Endothelial cell of umbilical vein (primary cell): Measurements from ENCODE around the gene CEP57L1. TPM values are rescaled to one million over a fixed set of nuclear protein-coding genes. Genes with fewer than 3 reads are reported as not detected.

ENCODE experiments used
- BruUV-seq: library from RNA; stranded (reverse); fragments of 400-500 nt; replicated peaks from 2 replicates; lab custom pipeline; 2021; lab: Mats Ljungman, UMichigan
- CTCF ChIA-PET: fragments of 300-600, 350-600 bp; sonication (Branson Sonifier 250); formaldehyde crosslinking; loops from one replicate; lab custom pipeline; 2021; ENCODE audit warnings: antibody characterized with exemption, inconsistent platforms; lab: Charles Lee
- POLR2A ChIA-PET: fragments of 300-600, 350-600 bp; sonication (Branson Sonifier 250); formaldehyde crosslinking; loops from one replicate; lab custom pipeline; 2021; ENCODE audit warnings: antibody characterized with exemption, inconsistent platforms; lab: Charles Lee
- DNase-seq: peaks from one replicate; pipeline ENCODE4 v3.0.0-alpha.2; 2011; ENCODE audit warnings: low read depth, low spot score
- FAIRE-seq: peaks from 2 replicates; lab custom pipeline; 2011; peaks lifted over from hg19 to GRCh38; lab: Jason Lieb, UNC
- H2AFZ ChIP-seq: 2 replicates; pipeline ENCODE4 v1.6.0; 2012; ENCODE audit warnings: low read depth, low read length, control low read depth, inconsistent platforms
- H3K27ac ChIP-seq: 2 replicates; pipeline ENCODE4 v1.5.1; 2011; ENCODE audit warnings: low read depth, mild to moderate bottlenecking, control low read depth, low read length, moderate library complexity; ENCODE audit not compliant: insufficient read depth
- H3K27me3 ChIP-seq, 2 experiments: 2 replicates each; pipeline versions ENCODE4 v1.6.0 to v1.6.1; 2011; ENCODE audit warnings: low read length in 2 of 2, mixed read lengths in 1 of 2; ENCODE audit not compliant: control insufficient read depth in 2 of 2, insufficient read depth in 2 of 2
- H3K36me3 ChIP-seq, 2 experiments: 2 replicates in 1 of 2; 3 replicates in 1 of 2; pipeline ENCODE4 v1.5.1; 2011; ENCODE audit warnings: low read length in 2 of 2, mild to moderate bottlenecking in 1 of 2, moderate library complexity in 1 of 2; ENCODE audit not compliant: control insufficient read depth in 2 of 2, insufficient read depth in 2 of 2; ENCODE audit errors: extremely low read depth in 1 of 2
- H3K4me1 ChIP-seq: 3 replicates; pipeline ENCODE4 v1.5.1; 2011; ENCODE audit warnings: mild to moderate bottlenecking, low read length; ENCODE audit not compliant: control insufficient read depth, insufficient read depth; ENCODE audit errors: extremely low read depth
- H3K4me2 ChIP-seq: 2 replicates; pipeline ENCODE4 v1.6.1; 2011; ENCODE audit warnings: low read length, control low read depth, mixed read lengths; ENCODE audit not compliant: insufficient read depth
- H3K4me3 ChIP-seq, 3 experiments: fragments of 200-600 bp in 1 of 3; sonication (generic), shearing (Covaris generic) in 1 of 3; replicated peaks in 1 of 3; 2 replicates each; pipeline ENCODE4 v1.5.1; 2011 to 2016; ENCODE audit warnings: control low read depth in 3 of 3, low read length in 3 of 3, mild to moderate bottlenecking in 2 of 3, inconsistent platforms in 1 of 3, low read depth in 1 of 3, moderate library complexity in 1 of 3; ENCODE audit not compliant: insufficient read depth in 1 of 3
- H3K79me2 ChIP-seq: 2 replicates; pipeline ENCODE4 v1.6.0; 2012; ENCODE audit warnings: low read length, inconsistent platforms; ENCODE audit not compliant: control insufficient read depth, insufficient read depth
- H3K9ac ChIP-seq: replicated peaks from 2 replicates; pipeline ENCODE3; 2011; ENCODE audit warnings: low read length, control low read depth; ENCODE audit not compliant: insufficient read depth; ENCODE audit errors: extremely low read depth
- H3K9me1 ChIP-seq: replicated peaks from 3 replicates; pipeline ENCODE4 v1.6.0; 2011; ENCODE audit warnings: mild to moderate bottlenecking, low read length; ENCODE audit not compliant: control insufficient read depth, insufficient read depth; ENCODE audit errors: extremely low read depth
- H3K9me3 ChIP-seq: replicated peaks from 2 replicates; pipeline ENCODE4 v1.5.1; 2012; ENCODE audit warnings: low read length, inconsistent platforms; ENCODE audit not compliant: control insufficient read depth, insufficient read depth
- H4K20me1 ChIP-seq: replicated peaks from 2 replicates; pipeline ENCODE3; 2011; ENCODE audit warnings: mild to moderate bottlenecking, low read length; ENCODE audit not compliant: control insufficient read depth, insufficient read depth; ENCODE audit errors: extremely low read depth
- EZH2 ChIP-seq: IDR thresholded peaks from 2 replicates; pipeline ENCODE4 v1.6.1; 2012; ENCODE audit warnings: borderline replicate concordance, low read depth, mild to moderate bottlenecking, moderate library complexity, low read length, inconsistent platforms; ENCODE audit not compliant: severe bottlenecking
- FOS ChIP-seq: IDR thresholded peaks from 2 replicates; pipeline ENCODE4 v1.6.1; 2011; ENCODE audit warnings: mild to moderate bottlenecking, low read length, moderate library complexity, borderline replicate concordance; ENCODE audit not compliant: insufficient read depth
- GATA2 ChIP-seq: IDR thresholded peaks from 2 replicates; pipeline ENCODE4 v1.7.0; 2011; ENCODE audit warnings: low read depth, mild to moderate bottlenecking, moderate library complexity, mixed read lengths, low read length; ENCODE audit not compliant: insufficient read length, insufficient read depth
- JUN ChIP-seq: IDR thresholded peaks from 2 replicates; pipeline ENCODE4 v1.6.1; 2011; ENCODE audit warnings: borderline replicate concordance, low read depth; ENCODE audit not compliant: insufficient read length, insufficient read depth
- POLR2A ChIP-seq: IDR thresholded peaks from 2 replicates; pipeline ENCODE4 v1.6.1; 2012; ENCODE audit warnings: low read depth, mild to moderate bottlenecking, control low read depth, low read length
- POLR2AphosphoS5 ChIP-seq: IDR thresholded peaks from 2 replicates; pipeline ENCODE4 v1.6.1; 2012; ENCODE audit warnings: low read depth, mild to moderate bottlenecking, control low read depth, low read length, moderate library complexity; ENCODE audit not compliant: insufficient read depth
- dilution Hi-C: fragments of 300-500 bp; cut with MboI; formaldehyde crosslinking; loops from one replicate; pipeline ENCODE4 v1.15.0; 2019; ENCODE audit warnings: low sequenced_read_pairs; ENCODE audit not compliant: extremely low pct_ligation_motif_present
- intact Hi-C: fragments of 100-400 bp; cut with micrococcal nuclease; formaldehyde crosslinking; loops from one replicate; pipeline ENCODE4 v1.10.0; 2022
- polyA plus RNA-seq, 4 experiments: library from polyadenylated mRNA; depleted of rRNA in 3 of 4; stranded (reverse) in 3 of 4; unstranded in 1 of 4; fragments of >200 nt; gene quantifications; 2 replicates each; pipeline versions ENCODE4 v1.2.1 to v1.2.3, GENCODE V29; 2011 to 2012; ENCODE audit warnings: missing spikeins in 1 of 4
- total RNA-seq: library from RNA; stranded (reverse); gene quantifications from 2 replicates; pipeline ENCODE4 v1.2.3, GENCODE V29; 2021
- TF ChIP-seq, protein P1 (sequence below), 2 donors: IDR thresholded peaks; 1 replicate in 1 of 2; 2 replicates in 1 of 2; pipeline ENCODE4 v1.5.1; 2011; ENCODE audit warnings: low read length in 2 of 2, mild to moderate bottlenecking in 2 of 2, moderate library complexity in 2 of 2, control low read depth in 1 of 2, inconsistent platforms in 1 of 2, low read depth in 1 of 2; ENCODE audit not compliant: insufficient read depth in 1 of 2; ENCODE audit errors: extremely low read depth in 1 of 2
- TF ChIP-seq, protein P2 (sequence below): IDR thresholded peaks from 2 replicates; pipeline ENCODE4 v1.6.1; 2011; ENCODE audit not compliant: insufficient read depth, insufficient read length

CEP57L1 gene
- total and polyA plus RNA-seq, 2 donors (not counting 3 experiments of a cell fraction or from before 2014, with no cell fraction given) = 7.8 to 20.9 TPM

DNA sequence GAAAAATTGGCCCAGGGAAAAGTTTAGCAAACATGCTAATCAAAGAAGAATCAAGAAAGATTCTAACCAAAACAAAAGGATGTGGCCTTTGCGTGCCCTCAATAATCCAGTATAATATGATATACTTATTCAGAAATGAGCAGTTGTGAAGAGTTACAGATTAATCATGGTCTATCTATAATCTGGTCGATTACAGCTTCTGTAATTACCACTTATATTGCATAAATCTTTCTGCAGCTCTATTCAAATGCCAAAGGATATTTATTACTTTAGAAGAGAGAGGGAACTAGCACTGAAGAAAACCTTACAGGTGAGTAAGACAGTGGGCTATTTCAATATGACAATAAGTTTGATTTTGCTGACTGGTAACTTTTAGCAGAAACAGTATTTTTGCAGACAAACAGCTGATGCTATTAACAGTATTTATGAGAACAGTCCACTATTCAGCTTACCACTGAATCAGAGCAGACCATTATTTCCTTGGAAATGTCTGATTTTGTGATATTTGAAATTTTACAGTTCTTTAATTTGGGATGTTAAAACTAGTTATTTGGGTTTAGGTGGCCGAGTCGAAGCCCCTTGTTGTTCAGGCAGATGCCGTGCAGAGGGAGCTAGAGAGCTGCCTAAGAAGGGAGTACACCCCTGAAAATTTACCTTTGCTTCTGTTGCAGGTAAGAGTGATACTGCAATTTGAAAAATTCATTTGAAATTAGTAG lies 92.2 kb downstream of the CEP57L1 start:
- H3K27me3 ChIP-seq = peaks cover 23 to 45% of the 10 kb centered on the region in 2 experiments
- H3K27ac ChIP-seq = no peak overlapping the region
- dilution Hi-C loops (no loop called here), intact Hi-C loops (loop anchor here (1.0 to 10.0 kb wide), 3 partner anchors 196 to 507 kb away; partner anchors contain the start of genes AK9, FIG4, PPIL6 and SMPD2)
- no peak overlapping the region for H3K9ac ChIP-seq
- no peaks in the 10 kb centered on the region for H3K9me3 ChIP-seq
- no peak overlapping the region for H3K4me3 ChIP-seq
- no peak for TF ChIP-seq POLR2AphosphoS5
- TF ChIP-seq, protein P1, sequence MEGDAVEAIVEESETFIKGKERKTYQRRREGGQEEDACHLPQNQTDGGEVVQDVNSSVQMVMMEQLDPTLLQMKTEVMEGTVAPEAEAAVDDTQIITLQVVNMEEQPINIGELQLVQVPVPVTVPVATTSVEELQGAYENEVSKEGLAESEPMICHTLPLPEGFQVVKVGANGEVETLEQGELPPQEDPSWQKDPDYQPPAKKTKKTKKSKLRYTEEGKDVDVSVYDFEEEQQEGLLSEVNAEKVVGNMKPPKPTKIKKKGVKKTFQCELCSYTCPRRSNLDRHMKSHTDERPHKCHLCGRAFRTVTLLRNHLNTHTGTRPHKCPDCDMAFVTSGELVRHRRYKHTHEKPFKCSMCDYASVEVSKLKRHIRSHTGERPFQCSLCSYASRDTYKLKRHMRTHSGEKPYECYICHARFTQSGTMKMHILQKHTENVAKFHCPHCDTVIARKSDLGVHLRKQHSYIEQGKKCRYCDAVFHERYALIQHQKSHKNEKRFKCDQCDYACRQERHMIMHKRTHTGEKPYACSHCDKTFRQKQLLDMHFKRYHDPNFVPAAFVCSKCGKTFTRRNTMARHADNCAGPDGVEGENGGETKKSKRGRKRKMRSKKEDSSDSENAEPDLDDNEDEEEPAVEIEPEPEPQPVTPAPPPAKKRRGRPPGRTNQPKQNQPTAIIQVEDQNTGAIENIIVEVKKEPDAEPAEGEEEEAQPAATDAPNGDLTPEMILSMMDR (IDR thresholded peaks at IDR 0.05; ENCODE audit: extremely low read depth in 1 of 2, insufficient read depth in 1 of 2, low read depth in 1 of 2, low read length in 2 of 2) = peak; percentile 77 to 78
- no peak overlapping the region for H3K4me2 ChIP-seq
- no peaks in the 10 kb centered on the region for H4K20me1 ChIP-seq
- no peaks in the 10 kb centered on the region for H3K36me3 ChIP-seq
- FAIRE-seq (peak; percentile 71), DNase-seq (peak; percentile 44)
- no TSS peak for BruUV-seq
- no peaks in the 10 kb centered on the region for H3K79me2 ChIP-seq
- H3K9me1 ChIP-seq = no peaks in the 10 kb centered on the region
- H3K4me1 ChIP-seq = no peaks in the 10 kb centered on the region
- ChIA-PET CTCF (interaction anchor here (0.5 to 3.7 kb wide), 36 partner anchors 8 to 1545 kb away, joined by 3 to 90 read pairs (median 5); partner anchors contain the start of genes CD164, MICAL1, PPIL6 and SESN1), POLR2A (no interaction called here)
- no peak overlapping the region for H2AFZ ChIP-seq

DNA sequence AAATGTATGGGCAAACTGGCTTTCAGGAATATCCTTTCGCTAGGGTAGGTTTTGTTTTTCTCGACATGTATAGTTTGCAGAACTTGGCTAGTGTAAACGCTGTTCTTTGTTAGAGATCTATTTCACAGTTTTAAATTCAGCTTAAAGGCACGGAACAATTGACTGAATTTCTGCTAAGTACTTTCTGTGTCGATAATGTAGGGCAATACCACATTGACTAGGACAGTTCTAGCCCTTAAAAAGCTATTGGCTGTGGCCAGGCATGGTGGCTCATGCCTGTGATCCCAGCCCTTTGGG lies 92.8 kb downstream of the CEP57L1 start:
- no peak overlapping the region for H3K27ac ChIP-seq
- H3K4me2 ChIP-seq = no peak overlapping the region
- no peaks in the 10 kb centered on the region for H3K9me3 ChIP-seq
- DNase-seq = no peak
- H3K79me2 ChIP-seq = no peaks in the 10 kb centered on the region
- dilution Hi-C loops = no loop called here
- H3K4me1 ChIP-seq = no peaks in the 10 kb centered on the region
- H3K4me3 ChIP-seq = no peak overlapping the region
- no peaks in the 10 kb centered on the region for H4K20me1 ChIP-seq
- CTCF ChIA-PET = interaction anchor here (0.5 to 3.7 kb wide), 35 partner anchors 8 to 1544 kb away, joined by 3 to 90 read pairs (median 5); partner anchors contain the start of genes CD164, PPIL6, SESN1 and SMPD2
- intact Hi-C loops = loop anchor here (10.0 kb wide), 1 partner anchor 507 kb away; the partner anchor contains the start of genes AK9 and FIG4
- no peaks in the 10 kb centered on the region for H3K9me1 ChIP-seq
- no peak overlapping the region for H2AFZ ChIP-seq
- POLR2A ChIA-PET = no interaction called here
- FAIRE-seq = no peak
- no peak overlapping the region for H3K9ac ChIP-seq
- TF ChIP-seq POLR2A = no peak
- TF ChIP-seq FOS = no peak
- TF ChIP-seq EZH2 = no peak
- TF ChIP-seq JUN = no peak
- TF ChIP-seq, protein P1 (IDR thresholded peaks at IDR 0.05; ENCODE audit: extremely low read depth in 1 of 2, insufficient read depth in 1 of 2, low read depth in 1 of 2, low read length in 2 of 2) = no peak
- TF ChIP-seq, protein P2, sequence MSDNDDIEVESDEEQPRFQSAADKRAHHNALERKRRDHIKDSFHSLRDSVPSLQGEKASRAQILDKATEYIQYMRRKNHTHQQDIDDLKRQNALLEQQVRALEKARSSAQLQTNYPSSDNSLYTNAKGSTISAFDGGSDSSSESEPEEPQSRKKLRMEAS = no peak
- no peak for TF ChIP-seq GATA2
- peaks cover 21 to 40% of the 10 kb centered on the region in 2 experiments for H3K27me3 ChIP-seq
- no peaks in the 10 kb centered on the region for H3K36me3 ChIP-seq
- BruUV-seq = no TSS peak
